Measurements from ENCODE around the gene OR7A10. TPM values are rescaled to one million over a fixed set of nuclear protein-coding genes. Genes with fewer than 3 reads are reported as not detected.

OR7A10 gene
- total RNA-seq, 1 donor from 2014 or later = not detected

GRCh38 chr19:14843169-14843568 is 5.6 kb downstream of the OR7A10 start:
- Mint-ChIP-seq H3K4me3 (no peak overlapping the region), H3K27me3 (ENCODE audit: insufficient read depth, low read depth) (peaks cover 2% of the 10 kb centered on the region), H3K4me1 (no peaks in the 10 kb centered on the region), H3K36me3 (no peaks in the 10 kb centered on the region), H3K9me3 (no peaks in the 10 kb centered on the region), H3K27ac (no peak overlapping the region)
- Histone ChIP-seq H3K9me3 (ENCODE audit: low read depth) (peaks cover 7% of the 10 kb centered on the region), H3K79me2 (ENCODE audit: low read depth) (no peaks in the 10 kb centered on the region), H3K27ac (no peak overlapping the region), H3K36me3 (no peaks in the 10 kb centered on the region), H3K27me3 (no peaks in the 10 kb centered on the region), H3F3A (ENCODE audit: low read depth) (no peaks in the 10 kb centered on the region), H2AFZ (replicated peaks) (no peak overlapping the region), H4K20me1 (ENCODE audit: low read depth) (no peaks in the 10 kb centered on the region), H3K9ac (no peak overlapping the region), H3K4me2 (no peak overlapping the region), H3K4me3 (no peak overlapping the region), H3K4me1 (no peaks in the 10 kb centered on the region)
- no peak for DNase-seq (ENCODE audit: low spot score)
- TF ChIP-seq CTCF (IDR thresholded peaks at IDR 0.05) (no peak), EZH2 (IDR thresholded peaks at IDR 0.05) (no peak), EZH2phosphoT487 (IDR thresholded peaks at IDR 0.05) (no peak)

GRCh38 chr19:14840206-14840605 is 8.5 kb downstream of the OR7A10 start:
- no peaks in the 10 kb centered on the region for H3K9me3 ChIP-seq (ENCODE audit: low read depth)

GRCh38 chr19:14837391-14837790 is 11.3 kb downstream of the OR7A10 start:
- H3K4me3 Mint-ChIP-seq = no peak overlapping the region
- H3K27ac Mint-ChIP-seq = no peak overlapping the region
- Histone ChIP-seq H4K20me1 (ENCODE audit: low read depth) (no peaks in the 10 kb centered on the region), H3K9ac (no peak overlapping the region), H3K27me3 (no peaks in the 10 kb centered on the region), H3K36me3 (no peaks in the 10 kb centered on the region), H3K9me3 (ENCODE audit: low read depth) (no peaks in the 10 kb centered on the region), H2AFZ (replicated peaks) (no peak overlapping the region), H3K79me2 (ENCODE audit: low read depth) (no peaks in the 10 kb centered on the region), H3K4me2 (no peak overlapping the region), H3F3A (ENCODE audit: low read depth) (no peaks in the 10 kb centered on the region), H3K4me1 (no peaks in the 10 kb centered on the region), H3K4me3 (no peak overlapping the region), H3K27ac (no peak overlapping the region)
- DNase-seq (ENCODE audit: low spot score) = no peak
- H3K9me3 Mint-ChIP-seq = no peaks in the 10 kb centered on the region
- H3K36me3 Mint-ChIP-seq = no peaks in the 10 kb centered on the region
- no peaks in the 10 kb centered on the region for H3K4me1 Mint-ChIP-seq
- H3K27me3 Mint-ChIP-seq (ENCODE audit: insufficient read depth, low read depth) = peaks cover 2% of the 10 kb centered on the region
- TF ChIP-seq EZH2 (IDR thresholded peaks at IDR 0.05) (no peak), CTCF (IDR thresholded peaks at IDR 0.05) (no peak), EZH2phosphoT487 (IDR thresholded peaks at IDR 0.05) (no peak)

More at GRCh38 chr19:14840206-14840605, 8.5 kb downstream of the OR7A10 start:
- no peak overlapping the region for H2AFZ ChIP-seq (replicated peaks)
- no peak for TF ChIP-seq EZH2phosphoT487 (IDR thresholded peaks at IDR 0.05)
- no peak for TF ChIP-seq CTCF (IDR thresholded peaks at IDR 0.05)
- no peak for TF ChIP-seq EZH2 (IDR thresholded peaks at IDR 0.05)
- Mint-ChIP-seq H3K27me3 (ENCODE audit: insufficient read depth, low read depth) (peaks cover 2% of the 10 kb centered on the region), H3K27ac (no peak overlapping the region), H3K36me3 (no peaks in the 10 kb centered on the region), H3K4me3 (no peak overlapping the region), H3K9me3 (no peaks in the 10 kb centered on the region), H3K4me1 (no peaks in the 10 kb centered on the region)
- no peak overlapping the region for H3K9ac ChIP-seq
- DNase-seq (ENCODE audit: low spot score) = no peak
- H3K4me2 ChIP-seq = no peak overlapping the region
- no peaks in the 10 kb centered on the region for H3F3A ChIP-seq (ENCODE audit: low read depth)
- no peaks in the 10 kb centered on the region for H3K79me2 ChIP-seq (ENCODE audit: low read depth)
- no peak overlapping the region for H3K4me3 ChIP-seq
- H3K27ac ChIP-seq = no peak overlapping the region
- no peaks in the 10 kb centered on the region for H3K27me3 ChIP-seq
- H3K36me3 ChIP-seq = no peaks in the 10 kb centered on the region
- H3K4me1 ChIP-seq = no peaks in the 10 kb centered on the region
- no peaks in the 10 kb centered on the region for H4K20me1 ChIP-seq (ENCODE audit: low read depth)

Data from neural progenitor cell (in vitro differentiated cells).